Glomerular visceral epithelial cell (primary cell): ENCODE measurements around the gene RPRD1B.
"Not testable (repeated sequence)": the region's sequence is repeated elsewhere in the genome, so short reads cannot be mapped to it uniquely, and the experiment has no call there.

Experiments
- DNase-seq: peaks from one replicate; pipeline ENCODE4 v3.0.0-alpha.2; 2016; ENCODE audit errors: extremely low spot score

RPRD1B gene

GRCh38 chr20:38104285-38104684, 70.7 kb downstream of the RPRD1B start:
- DNase-seq, result no peak

- no peak for DNase-seq
Measured at GRCh38 chr20:38106461-38106860, 72.9 kb downstream of the RPRD1B start.

GRCh38 chr20:38107386-38107785, 73.8 kb downstream of the RPRD1B start:
- not testable (repeated sequence) for DNase-seq

- not testable (repeated sequence) for DNase-seq
Measured at GRCh38 chr20:38107916-38108315, 74.4 kb downstream of the RPRD1B start.

GRCh38 chr20:38108438-38108985, 75.0 kb downstream of the RPRD1B start:
- no peak for DNase-seq

- no peak for DNase-seq
Measured at GRCh38 chr20:38108986-38109541, 75.5 kb downstream of the RPRD1B start.

- DNase-seq, result peak; percentile 95
Measured at GRCh38 chr20:38109591-38110524, 76.3 kb downstream of the RPRD1B start.

GRCh38 chr20:38110525-38111178, 77.1 kb downstream of the RPRD1B start:
- DNase-seq, result no peak

GRCh38 chr20:38111366-38112232, 78.1 kb downstream of the RPRD1B start:
- no peak for DNase-seq

- no peak for DNase-seq
Measured at GRCh38 chr20:38112261-38112929, 78.8 kb downstream of the RPRD1B start.

GRCh38 chr20:38112930-38113294, 79.4 kb downstream of the RPRD1B start:
- no peak for DNase-seq

GRCh38 chr20:38113401-38114325, 80.1 kb downstream of the RPRD1B start:
- peak; percentile 33 for DNase-seq

GRCh38 chr20:38114353-38114791, 80.8 kb downstream of the RPRD1B start:
- no peak for DNase-seq

GRCh38 chr20:38115205-38115604, 81.7 kb downstream of the RPRD1B start:
- DNase-seq, result peak; percentile 57

GRCh38 chr20:38115896-38116295, 82.3 kb downstream of the RPRD1B start:
- DNase-seq, result no peak

GRCh38 chr20:38116409-38117165, 83.0 kb downstream of the RPRD1B start:
- DNase-seq, result no peak

GRCh38 chr20:38117205-38117604, 83.7 kb downstream of the RPRD1B start:
- DNase-seq, result no peak

- peak; percentile 74 for DNase-seq
Measured at GRCh38 chr20:38117635-38118034, 84.1 kb downstream of the RPRD1B start.

GRCh38 chr20:38119446-38119845, 85.9 kb downstream of the RPRD1B start:
- DNase-seq, result no peak
